Activated CD4-positive, alpha-beta T cell treated with anti-CD3 and anti-CD28 coated beads, Interleukin-10, Interleukin-2, amounts not matched to agents 100 ng/mL and 50 ng/mL, durations not matched to agents 16 hours and 8 hours (primary cell): ENCODE data around the gene PRMT2.
A peak's percentile ranks its signal among the peaks of the same experiment; 100 is the strongest.
"Not testable (repeated sequence)": the region's sequence is repeated elsewhere in the genome, so short reads cannot be mapped to it uniquely, and the experiment has no call there.

Experiments used
- DNase-seq: peaks from one replicate; pipeline ENCODE4 v3.0.0-alpha.2; 2020

The PRMT2 gene

GRCh38 chr21:46645840-46646239 is 10.4 kb downstream of the PRMT2 start:
- no peak for DNase-seq

- DNase-seq: no peak
These were observed 11.2 kb downstream of the PRMT2 start for GRCh38 chr21:46646541-46647154.

- DNase-seq: no peak
These were observed 13.1 kb downstream of the PRMT2 start for GRCh38 chr21:46648539-46648938.

- DNase-seq: no peak
These were observed 13.9 kb downstream of the PRMT2 start for GRCh38 chr21:46649356-46649755.

- no peak for DNase-seq
These were observed 15.1 kb downstream of the PRMT2 start for GRCh38 chr21:46650476-46651098.

GRCh38 chr21:46651121-46651520 is 15.6 kb downstream of the PRMT2 start:
- DNase-seq: no peak

GRCh38 chr21:46655230-46655629 is 19.8 kb downstream of the PRMT2 start:
- DNase-seq: no peak

GRCh38 chr21:46656820-46657219 is 21.3 kb downstream of the PRMT2 start:
- DNase-seq: no peak

GRCh38 chr21:46660505-46660904 is 25.0 kb downstream of the PRMT2 start:
- DNase-seq: no peak

- peak; percentile 54 for DNase-seq
These were observed 25.7 kb downstream of the PRMT2 start for GRCh38 chr21:46661211-46661625.

- no peak for DNase-seq
These were observed 26.3 kb downstream of the PRMT2 start for GRCh38 chr21:46661642-46662366.

- DNase-seq: no peak
These were observed 26.8 kb downstream of the PRMT2 start for GRCh38 chr21:46662367-46662654.

GRCh38 chr21:46662765-46663500 is 27.5 kb downstream of the PRMT2 start:
- DNase-seq: no peak

GRCh38 chr21:46663754-46664153 is 28.3 kb downstream of the PRMT2 start:
- DNase-seq: no peak

- DNase-seq: no peak
These were observed 29.0 kb downstream of the PRMT2 start for GRCh38 chr21:46664316-46664995.

- DNase-seq: no peak
These were observed 30.1 kb downstream of the PRMT2 start for GRCh38 chr21:46665566-46665965.

- DNase-seq: peak; percentile 28
These were observed 31.7 kb downstream of the PRMT2 start for GRCh38 chr21:46666941-46667740.

- peak; percentile 16 for DNase-seq
These were observed 32.4 kb downstream of the PRMT2 start for GRCh38 chr21:46667741-46668380.

GRCh38 chr21:46668381-46668780 is 32.9 kb downstream of the PRMT2 start:
- DNase-seq: no peak

- not testable (repeated sequence) for DNase-seq
These were observed 33.4 kb downstream of the PRMT2 start for GRCh38 chr21:46668904-46669303.

- DNase-seq: no peak
These were observed 39.0 kb downstream of the PRMT2 start for GRCh38 chr21:46674430-46675007.
